Activated effector memory CD4-positive, alpha-beta T cell treated with anti-CD3 and anti-CD28 coated beads, Interleukin-2, amount 50 U/mL, for 16 hours (primary cell): Measurements from ENCODE around the gene ATG9A.

Experiments used
- DNase-seq: peaks from one replicate; pipeline ENCODE4 v3.0.0-alpha.2; 2020

ATG9A gene

DNA sequence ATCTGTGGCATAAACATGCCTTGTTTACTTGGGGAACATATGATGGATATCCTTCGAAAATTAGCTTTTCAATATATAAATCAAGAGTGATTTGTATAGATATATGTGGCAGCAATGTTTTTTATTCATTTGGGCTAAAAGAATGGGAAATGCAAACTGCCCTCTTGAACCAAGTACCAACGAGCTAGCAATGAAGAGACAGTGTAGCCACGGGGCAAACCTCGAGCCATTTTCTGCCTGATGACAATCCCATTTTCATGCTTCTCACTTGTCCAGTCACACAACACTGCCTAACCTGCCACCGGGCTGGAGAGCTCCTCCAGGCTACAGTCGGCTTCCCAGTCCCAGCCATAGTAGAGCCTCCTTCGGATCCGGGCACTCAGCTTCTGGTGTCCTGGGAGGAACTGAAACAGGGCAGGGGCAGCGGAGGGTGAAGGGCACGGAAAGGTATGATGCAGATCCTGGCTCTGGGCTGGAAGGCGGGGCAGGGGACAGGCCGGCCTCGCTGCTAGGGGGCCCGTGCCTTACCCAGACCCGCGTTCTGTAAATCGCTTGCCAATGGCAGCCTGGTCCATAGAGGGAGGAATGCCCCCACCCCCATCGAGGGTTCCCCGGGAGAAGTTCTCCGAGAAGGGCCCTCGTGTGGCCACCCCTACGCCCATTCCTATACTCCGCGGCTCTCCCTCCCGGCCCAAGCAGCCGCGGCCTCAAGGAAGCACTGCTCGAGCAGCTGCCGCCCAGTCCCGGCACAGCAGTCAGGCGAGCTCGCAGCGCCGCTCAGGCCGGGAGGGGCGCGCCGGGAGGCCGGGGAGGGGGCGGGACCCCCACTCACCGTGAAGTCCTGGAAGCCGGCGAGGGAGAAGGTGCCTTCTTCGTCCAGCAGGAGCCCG lies 53.3 kb downstream of the ATG9A start:
- no peak for DNase-seq

DNA sequence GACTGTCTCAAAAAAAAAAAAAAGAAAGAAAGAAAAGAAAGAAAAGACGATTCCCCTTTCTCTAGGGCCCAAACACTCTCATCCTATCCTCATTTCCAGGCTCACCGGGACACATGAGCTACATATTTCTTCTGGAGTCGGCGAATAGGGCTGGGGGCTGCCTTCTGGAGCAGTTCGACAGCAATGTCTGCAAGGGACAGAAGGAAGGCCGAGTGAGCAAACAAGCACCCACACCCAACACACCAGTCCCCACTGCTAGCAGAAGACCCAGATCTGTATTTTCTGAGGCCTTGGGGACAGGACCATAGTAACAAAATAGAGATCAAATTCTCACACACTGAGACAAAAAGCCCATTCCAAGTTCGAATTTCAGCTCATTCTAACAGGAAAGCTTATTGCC lies 54.0 kb downstream of the ATG9A start:
- no peak for DNase-seq

DNA sequence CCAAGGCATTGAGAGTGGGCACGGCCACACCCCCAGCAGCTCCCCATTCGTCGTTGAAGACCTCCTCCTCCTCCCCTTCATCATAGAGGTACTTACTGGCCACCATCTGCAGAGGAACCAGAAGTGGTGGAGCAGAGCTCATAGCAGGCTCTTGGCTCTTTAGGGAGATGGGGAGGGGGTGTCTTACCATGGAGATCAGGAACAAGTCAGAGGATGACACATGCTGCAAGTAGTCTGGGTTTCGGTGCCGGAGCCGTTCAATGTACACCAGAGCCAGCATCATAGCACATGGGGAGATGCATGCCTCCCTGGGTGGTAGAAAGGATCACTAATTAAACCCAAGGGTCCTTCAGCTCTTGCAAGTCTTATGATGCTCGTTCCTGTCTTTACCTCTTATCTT lies 54.6 kb downstream of the ATG9A start:
- no peak for DNase-seq

DNA sequence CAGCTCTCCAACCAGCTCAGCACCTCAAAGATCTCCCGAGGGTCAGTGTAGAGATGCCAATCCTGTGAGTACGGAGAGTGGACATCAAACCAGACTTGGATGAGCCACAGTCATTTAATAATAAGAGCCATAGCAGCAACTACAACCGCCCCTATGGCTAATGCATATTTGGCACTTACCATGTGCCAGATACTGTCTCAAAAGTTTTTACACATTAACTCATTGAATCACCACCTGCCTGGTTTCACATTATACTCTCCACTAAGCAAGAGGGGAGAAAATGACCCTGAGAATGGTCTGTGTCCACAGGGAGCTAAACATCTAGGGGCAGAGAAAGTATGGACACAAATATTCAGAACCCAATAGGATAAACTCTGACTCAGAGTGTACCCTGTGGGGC lies 55.3 kb downstream of the ATG9A start:
- no peak for DNase-seq

- DNase-seq, result no peak
Measured at GRCh38 chr2:219173176-219173575, 56.3 kb downstream of the ATG9A start.

DNA sequence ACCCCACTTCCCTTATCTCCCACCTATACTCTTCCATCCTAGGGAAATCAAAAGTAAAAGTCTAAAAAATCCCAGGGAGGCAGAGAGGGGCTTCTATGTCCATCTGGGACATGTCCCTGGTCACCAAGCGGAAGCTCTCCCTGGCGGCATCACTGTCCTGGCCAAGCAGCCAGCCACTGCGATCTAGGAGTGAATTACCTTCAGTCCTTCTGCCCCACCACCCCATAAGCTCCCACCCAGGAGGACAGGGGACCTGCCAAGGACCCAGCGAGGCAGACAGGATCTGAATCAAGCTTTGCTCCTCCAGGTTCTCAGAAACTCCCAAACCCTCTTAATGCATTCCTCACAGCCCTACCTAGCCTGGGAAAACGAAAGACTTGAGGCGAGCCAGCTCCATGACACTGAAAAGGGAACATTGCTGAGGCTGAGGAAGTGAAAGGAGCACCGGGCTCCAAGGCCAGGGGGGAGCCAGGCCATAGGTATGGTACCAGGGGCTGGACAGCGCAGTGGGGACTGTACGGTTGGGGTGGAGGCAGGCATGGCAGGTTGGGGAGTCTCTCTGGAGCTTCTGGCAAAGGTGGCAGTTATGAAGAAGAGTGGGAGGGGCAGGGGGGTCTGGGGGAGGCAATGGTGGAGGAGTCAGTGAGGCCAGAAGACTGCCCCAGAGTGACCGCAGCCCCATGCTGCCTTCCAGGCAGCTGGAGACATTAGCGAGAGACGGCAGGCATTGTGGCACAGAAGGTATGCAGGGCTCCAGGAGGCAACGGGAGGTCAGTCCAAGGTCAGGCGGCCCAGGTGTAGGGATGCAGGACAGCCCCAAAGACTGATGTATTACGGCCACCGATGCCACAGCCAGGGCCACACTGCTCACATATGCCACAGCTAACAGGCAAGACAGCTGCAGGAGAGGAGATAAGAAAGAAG lies 56.9 kb downstream of the ATG9A start:
- no peak for DNase-seq

GRCh38 chr2:219171231-219171651 lies 58.2 kb downstream of the ATG9A start:
- no peak for DNase-seq

GRCh38 chr2:219169930-219170654 lies 59.3 kb downstream of the ATG9A start, which contains the start of gene SLC23A3:
TSS of gene SLC23A3 (minus strand) at chr2:219170029. CDS start at chr2:219169984, 45 bp downstream.
- no peak for DNase-seq
